GM19463 (cell line): ENCODE data around the gene USP46.

ENCODE experiments used
- ATAC-seq: cut with Tn5 transposase; IDR thresholded peaks from one replicate; pipeline ENCODE4 v1.9.1; 2021; ENCODE audit warnings: mild to moderate bottlenecking, moderate library complexity; ENCODE audit not compliant: unreplicated experiment

USP46 gene

GRCh38 chr4:52622564-52622963, 36.5 kb downstream of the USP46 start:
- ATAC-seq = no peak

GRCh38 chr4:52621567-52621966, 37.5 kb downstream of the USP46 start:
- no peak for ATAC-seq

GRCh38 chr4:52619591-52619931, 39.5 kb downstream of the USP46 start:
- ATAC-seq = no peak

- ATAC-seq = no peak
Measured at GRCh38 chr4:52618795-52619590, 40.1 kb downstream of the USP46 start.

GRCh38 chr4:52617336-52618020, 41.6 kb downstream of the USP46 start:
- ATAC-seq = no peak

- ATAC-seq = no peak
Measured at GRCh38 chr4:52614241-52614640, 44.9 kb downstream of the USP46 start.

- no peak for ATAC-seq
Measured at GRCh38 chr4:52612341-52612740, 46.8 kb downstream of the USP46 start.

- ATAC-seq = no peak
Measured at GRCh38 chr4:52611030-52611555, 48.0 kb downstream of the USP46 start.

- no peak for ATAC-seq
Measured at GRCh38 chr4:52606726-52607125, 52.4 kb downstream of the USP46 start.

- no peak for ATAC-seq
Measured at GRCh38 chr4:52606040-52606439, 53.1 kb downstream of the USP46 start.

- no peak for ATAC-seq
Measured at GRCh38 chr4:52604215-52604614, 54.9 kb downstream of the USP46 start.

- no peak for ATAC-seq
Measured at GRCh38 chr4:52600275-52600674, 58.8 kb downstream of the USP46 start.

GRCh38 chr4:52595001-52595400, 64.1 kb downstream of the USP46 start:
- no peak for ATAC-seq

GRCh38 chr4:52592287-52592686, 66.8 kb downstream of the USP46 start:
- ATAC-seq = no peak

GRCh38 chr4:52588771-52589591, 70.1 kb downstream of the USP46 start:
- ATAC-seq = no peak

GRCh38 chr4:52588097-52588496, 71.0 kb downstream of the USP46 start:
- ATAC-seq = peak; percentile 64

GRCh38 chr4:52586069-52586468, 73.0 kb downstream of the USP46 start:
- no peak for ATAC-seq

- ATAC-seq = no peak
Measured at GRCh38 chr4:52585379-52585778, 73.7 kb downstream of the USP46 start.

GRCh38 chr4:52579602-52580272, 79.4 kb downstream of the USP46 start:
- no peak for ATAC-seq

- no peak for ATAC-seq
Measured at GRCh38 chr4:52578951-52579350, 80.2 kb downstream of the USP46 start.

GRCh38 chr4:52577624-52577962, 81.5 kb downstream of the USP46 start:
- no peak for ATAC-seq
